ENCODE measurements around the gene MON1A. TPM values are rescaled to one million over a fixed set of nuclear protein-coding genes. Genes with fewer than 3 reads are reported as not detected.

Gene MON1A
- total RNA-seq, 1 experiment from 2014 or later, result 9.0 TPM

DNA sequence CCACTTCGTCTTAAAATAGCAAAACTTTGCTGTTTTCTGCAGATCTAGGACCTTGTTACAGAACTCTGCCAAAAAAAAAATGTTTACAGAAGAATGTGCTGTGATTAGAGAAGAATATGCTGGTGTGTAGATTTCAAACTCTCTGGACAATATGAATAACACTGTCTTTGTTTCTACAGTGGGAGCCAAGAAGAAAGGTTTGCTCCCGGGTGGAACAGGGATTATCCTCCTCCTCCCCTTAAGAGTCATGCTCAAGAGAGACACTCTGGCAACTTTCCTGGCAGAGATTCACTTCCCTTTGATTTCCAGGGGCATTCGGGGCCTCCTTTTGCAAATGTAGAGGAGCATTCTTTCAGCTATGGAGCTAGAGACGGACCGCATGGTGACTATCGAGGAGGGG, 37.7 kb upstream of the MON1A start:
- no peak for TF ChIP-seq ZBTB33 (IDR thresholded peaks at IDR 0.05; ENCODE audit: extremely low read depth, insufficient replicate concordance, low read length)
- no peak for TF ChIP-seq ELF1 (IDR thresholded peaks at IDR 0.05; ENCODE audit: borderline replicate concordance, low read depth)
- no peak for TF ChIP-seq TCF7L2 (IDR thresholded peaks at IDR 0.05; ENCODE audit: borderline replicate concordance, extremely low read depth, insufficient read depth, insufficient read length)
- TF ChIP-seq POLR2A (IDR thresholded peaks at IDR 0.05; ENCODE audit: borderline replicate concordance, extremely low read depth, insufficient read depth, insufficient read length), result no peak
- no peak for TF ChIP-seq EZH2phosphoT487 (IDR thresholded peaks at IDR 0.05; ENCODE audit: borderline replicate concordance)
- TF ChIP-seq EGR1 (IDR thresholded peaks at IDR 0.05; ENCODE audit: low read depth), result no peak
- no peak for TF ChIP-seq CEBPB (IDR thresholded peaks at IDR 0.05; ENCODE audit: low read depth)
- no peak for TF ChIP-seq MAX (IDR thresholded peaks at IDR 0.05)
- TF ChIP-seq, protein P1, sequence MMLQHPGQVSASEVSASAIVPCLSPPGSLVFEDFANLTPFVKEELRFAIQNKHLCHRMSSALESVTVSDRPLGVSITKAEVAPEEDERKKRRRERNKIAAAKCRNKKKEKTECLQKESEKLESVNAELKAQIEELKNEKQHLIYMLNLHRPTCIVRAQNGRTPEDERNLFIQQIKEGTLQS (IDR thresholded peaks at IDR 0.05), result no peak
- TF ChIP-seq, protein P2, sequence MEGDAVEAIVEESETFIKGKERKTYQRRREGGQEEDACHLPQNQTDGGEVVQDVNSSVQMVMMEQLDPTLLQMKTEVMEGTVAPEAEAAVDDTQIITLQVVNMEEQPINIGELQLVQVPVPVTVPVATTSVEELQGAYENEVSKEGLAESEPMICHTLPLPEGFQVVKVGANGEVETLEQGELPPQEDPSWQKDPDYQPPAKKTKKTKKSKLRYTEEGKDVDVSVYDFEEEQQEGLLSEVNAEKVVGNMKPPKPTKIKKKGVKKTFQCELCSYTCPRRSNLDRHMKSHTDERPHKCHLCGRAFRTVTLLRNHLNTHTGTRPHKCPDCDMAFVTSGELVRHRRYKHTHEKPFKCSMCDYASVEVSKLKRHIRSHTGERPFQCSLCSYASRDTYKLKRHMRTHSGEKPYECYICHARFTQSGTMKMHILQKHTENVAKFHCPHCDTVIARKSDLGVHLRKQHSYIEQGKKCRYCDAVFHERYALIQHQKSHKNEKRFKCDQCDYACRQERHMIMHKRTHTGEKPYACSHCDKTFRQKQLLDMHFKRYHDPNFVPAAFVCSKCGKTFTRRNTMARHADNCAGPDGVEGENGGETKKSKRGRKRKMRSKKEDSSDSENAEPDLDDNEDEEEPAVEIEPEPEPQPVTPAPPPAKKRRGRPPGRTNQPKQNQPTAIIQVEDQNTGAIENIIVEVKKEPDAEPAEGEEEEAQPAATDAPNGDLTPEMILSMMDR (IDR thresholded peaks at IDR 0.05 in 2 of 3, conservative IDR thresholded peaks at IDR 0.05 in 1 of 3; ENCODE audit: borderline replicate concordance in 1 of 3, insufficient read depth in 1 of 3, low read depth in 2 of 3, low read length in 2 of 3), result no peak
- TF ChIP-seq RAD21 (IDR thresholded peaks at IDR 0.05; ENCODE audit: low read depth), result no peak
- no peak for TF ChIP-seq SP1 (IDR thresholded peaks at IDR 0.05; ENCODE audit: low read depth)
- Histone ChIP-seq H3K4me3 (replicated peaks in 1 of 2; ENCODE audit: low read depth in 1 of 2, low read length in 2 of 2) (no peak overlapping the region), H3K27ac (ENCODE audit: low read depth, low read length) (no peak overlapping the region), H3K79me2 (ENCODE audit: insufficient read depth, low read length) (peaks cover 71% of the 10 kb centered on the region), H4K20me1 (ENCODE audit: insufficient read depth) (no peaks in the 10 kb centered on the region), H3K9ac (ENCODE audit: low read length) (no peak overlapping the region), H3K4me2 (ENCODE audit: low read length) (no peak overlapping the region), H3K4me1 (ENCODE audit: control insufficient read depth in 1 of 2, insufficient read depth in 2 of 2, low read length in 2 of 2) (no peaks in the 10 kb centered on the region), H3K27me3 (ENCODE audit: insufficient read depth, low read length) (no peaks in the 10 kb centered on the region), H3K36me3 (ENCODE audit: control insufficient read depth in 1 of 2, insufficient read depth in 2 of 2, low read length in 2 of 2) (peaks cover 0 to 9% of the 10 kb centered on the region in 2 experiments; a peak in 3 of 4 replicates), H2AFZ (ENCODE audit: low read depth, low read length, poor library complexity, severe bottlenecking) (no peak overlapping the region), H3K9me2 (ENCODE audit: insufficient read depth) (no peaks in the 10 kb centered on the region), H3K9me3 (ENCODE audit: control insufficient read depth in 1 of 2, insufficient read depth in 1 of 2, low read depth in 1 of 2, low read length in 2 of 2) (no peaks in the 10 kb centered on the region)
- ATAC-seq (no peak), DNase-seq (ENCODE audit: low read depth, low spot score) (no peak)
- CTCF ChIA-PET, result no interaction called here
- intact Hi-C loops (cut with micrococcal nuclease), result no loop called here
- RAD21 ChIA-PET (ENCODE audit: low non-redundant PET in 1 of 2, low total read pairs in 2 of 2, uncharacterized antibody in 2 of 2, unreplicated experiment in 2 of 2), result no interaction called here
- POLR2A ChIA-PET, result no interaction called here
- no TSS peak for BruUV-seq (replicated peaks)
